Osteoblast (primary cell): Measurements from ENCODE around the gene ZNF583. TPM values are rescaled to one million over a fixed set of nuclear protein-coding genes. Genes with fewer than 3 reads are reported as not detected.

Source experiments
- DNase-seq: peaks from one replicate; pipeline ENCODE4 v3.0.0; 2011; ENCODE audit warnings: low spot score, mixed read lengths; ENCODE audit not compliant: insufficient read length; ENCODE audit errors: missing footprints
- H2AFZ ChIP-seq: 2 replicates; pipeline ENCODE4 v1.6.0; 2011; ENCODE audit warnings: mild to moderate bottlenecking, low read length
- H3K27ac ChIP-seq: 2 replicates; pipeline ENCODE4 v1.5.1; 2011; ENCODE audit warnings: mild to moderate bottlenecking, low read depth, low read length, moderate library complexity
- H3K27me3 ChIP-seq: 2 replicates; pipeline ENCODE4 v1.6.0; 2012; ENCODE audit warnings: mild to moderate bottlenecking, control low read depth, inconsistent platforms, low read length, moderate library complexity; ENCODE audit not compliant: insufficient read depth
- H3K36me3 ChIP-seq: 2 replicates; pipeline ENCODE4 v1.5.1; 2011; ENCODE audit warnings: mild to moderate bottlenecking, low read length, control low read depth, moderate library complexity; ENCODE audit not compliant: insufficient read depth
- H3K4me1 ChIP-seq: 2 replicates; pipeline ENCODE4 v1.5.1; 2011; ENCODE audit warnings: mild to moderate bottlenecking, low read length, control low read depth, moderate library complexity; ENCODE audit not compliant: insufficient read depth
- H3K4me2 ChIP-seq: 2 replicates; pipeline ENCODE4 v1.6.0; 2011; ENCODE audit warnings: mild to moderate bottlenecking, low read length; ENCODE audit not compliant: insufficient read depth
- H3K4me3 ChIP-seq: fragments of 200-600 bp; sonication (generic); 3 replicates; pipeline ENCODE4 v1.5.1; 2012; ENCODE audit warnings: mild to moderate bottlenecking, low read length, inconsistent platforms; ENCODE audit not compliant: insufficient read depth
- H3K79me2 ChIP-seq: 2 replicates; pipeline ENCODE4 v1.6.0; 2012; ENCODE audit warnings: mild to moderate bottlenecking, low read length, control low read depth, inconsistent platforms; ENCODE audit not compliant: insufficient read depth
- H3K9me3 ChIP-seq: 2 replicates; pipeline ENCODE4 v1.5.1; 2011; ENCODE audit warnings: low read depth, low read length, control low read depth
- H4K20me1 ChIP-seq: 2 replicates; pipeline ENCODE4 v1.6.0; 2012; ENCODE audit warnings: mild to moderate bottlenecking, low read length, control low read depth; ENCODE audit not compliant: insufficient read depth
- total RNA-seq: library from RNA; depleted of rRNA; stranded (reverse); fragments of >200 nt; gene quantifications from 2 replicates; pipeline ENCODE4 v1.2.3, GENCODE V29; 2012
- TF ChIP-seq, protein P1 (sequence below): IDR thresholded peaks from 2 replicates; pipeline ENCODE4 v1.5.1; 2011; ENCODE audit warnings: mild to moderate bottlenecking, low read depth, low read length, moderate library complexity; ENCODE audit errors: extremely low read depth

Gene ZNF583
- total RNA-seq, 1 donor: 7.6 TPM

GRCh38 chr19:56405062-56405461 lies 930 bp downstream of the ZNF583 start:
- Histone ChIP-seq H3K4me2 (peak overlapping the region; percentile 98), H2AFZ (peak overlapping the region; percentile 100), H3K4me3 (peak overlapping the region; percentile 91), H3K27me3 (no peaks in the 10 kb centered on the region), H4K20me1 (no peaks in the 10 kb centered on the region), H3K9me3 (peaks cover 7% of the 10 kb centered on the region), H3K27ac (no peak overlapping the region), H3K36me3 (peaks cover 30% of the 10 kb centered on the region), H3K79me2 (peaks cover 16% of the 10 kb centered on the region), H3K4me1 (peaks cover 10% of the 10 kb centered on the region)
- DNase-seq: no peak
- TF ChIP-seq, protein P1, sequence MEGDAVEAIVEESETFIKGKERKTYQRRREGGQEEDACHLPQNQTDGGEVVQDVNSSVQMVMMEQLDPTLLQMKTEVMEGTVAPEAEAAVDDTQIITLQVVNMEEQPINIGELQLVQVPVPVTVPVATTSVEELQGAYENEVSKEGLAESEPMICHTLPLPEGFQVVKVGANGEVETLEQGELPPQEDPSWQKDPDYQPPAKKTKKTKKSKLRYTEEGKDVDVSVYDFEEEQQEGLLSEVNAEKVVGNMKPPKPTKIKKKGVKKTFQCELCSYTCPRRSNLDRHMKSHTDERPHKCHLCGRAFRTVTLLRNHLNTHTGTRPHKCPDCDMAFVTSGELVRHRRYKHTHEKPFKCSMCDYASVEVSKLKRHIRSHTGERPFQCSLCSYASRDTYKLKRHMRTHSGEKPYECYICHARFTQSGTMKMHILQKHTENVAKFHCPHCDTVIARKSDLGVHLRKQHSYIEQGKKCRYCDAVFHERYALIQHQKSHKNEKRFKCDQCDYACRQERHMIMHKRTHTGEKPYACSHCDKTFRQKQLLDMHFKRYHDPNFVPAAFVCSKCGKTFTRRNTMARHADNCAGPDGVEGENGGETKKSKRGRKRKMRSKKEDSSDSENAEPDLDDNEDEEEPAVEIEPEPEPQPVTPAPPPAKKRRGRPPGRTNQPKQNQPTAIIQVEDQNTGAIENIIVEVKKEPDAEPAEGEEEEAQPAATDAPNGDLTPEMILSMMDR: no peak

- H3K79me2 ChIP-seq: no peaks in the 10 kb centered on the region
- no peaks in the 10 kb centered on the region for H3K4me1 ChIP-seq
- TF ChIP-seq, protein P1: no peak
- no peak overlapping the region for H3K4me3 ChIP-seq
- H2AFZ ChIP-seq: no peak overlapping the region
- H3K27me3 ChIP-seq: no peaks in the 10 kb centered on the region
- no peak overlapping the region for H3K27ac ChIP-seq
- peaks cover 11% of the 10 kb centered on the region for H3K36me3 ChIP-seq
- H3K4me2 ChIP-seq: no peak overlapping the region
- no peaks in the 10 kb centered on the region for H4K20me1 ChIP-seq
- H3K9me3 ChIP-seq: peaks cover 45% of the 10 kb centered on the region
- no peak for DNase-seq
Measured at GRCh38 chr19:56423276-56423984, 19.3 kb downstream of the ZNF583 start.

GRCh38 chr19:56423985-56424353 lies 19.8 kb downstream of the ZNF583 start:
- TF ChIP-seq, protein P1: no peak
- Histone ChIP-seq H2AFZ (no peak overlapping the region), H3K4me1 (no peaks in the 10 kb centered on the region), H3K27me3 (no peaks in the 10 kb centered on the region), H3K79me2 (no peaks in the 10 kb centered on the region), H3K36me3 (peaks cover 11% of the 10 kb centered on the region), H3K9me3 (peaks cover 44% of the 10 kb centered on the region), H4K20me1 (no peaks in the 10 kb centered on the region), H3K4me3 (no peak overlapping the region), H3K4me2 (no peak overlapping the region), H3K27ac (no peak overlapping the region)
- no peak for DNase-seq

DNA sequence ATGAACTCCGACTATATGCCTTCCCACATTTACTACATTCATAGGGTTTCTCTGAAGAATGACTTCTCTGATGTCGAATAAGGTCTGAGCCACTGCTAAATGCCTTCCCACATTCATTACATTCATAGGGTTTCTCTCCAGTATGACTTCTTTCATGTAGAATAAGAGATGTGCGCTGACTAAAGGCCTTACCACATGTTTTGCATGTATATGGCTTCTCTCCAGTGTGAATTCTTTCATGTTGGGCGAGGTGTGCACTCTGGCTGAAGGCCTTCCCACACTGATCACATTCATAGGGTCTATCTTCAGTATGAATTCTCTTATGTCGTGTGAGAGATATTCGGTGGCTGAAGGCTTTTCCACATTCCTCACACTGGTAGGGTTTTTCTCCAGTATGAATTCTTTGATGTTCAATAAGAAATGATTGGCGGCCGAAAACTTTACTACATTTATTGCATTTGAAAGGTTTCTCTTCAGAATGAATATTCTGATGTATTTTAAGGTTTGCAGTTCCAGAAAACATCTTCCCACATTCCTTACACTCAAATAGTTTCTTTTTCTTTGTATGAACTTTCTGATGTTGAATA lies 37.2 kb downstream of the ZNF583 start:
- DNase-seq: no peak
- H3K4me3 ChIP-seq: no peak overlapping the region

More for the DNA sequence above, 37.2 kb downstream of the ZNF583 start:
- Histone ChIP-seq H4K20me1 (no peaks in the 10 kb centered on the region), H3K27ac (no peak overlapping the region), H3K4me2 (no peak overlapping the region), H3K4me1 (no peaks in the 10 kb centered on the region), H3K36me3 (no peaks in the 10 kb centered on the region), H3K27me3 (no peaks in the 10 kb centered on the region), H3K9me3 (peaks cover 15% of the 10 kb centered on the region), H2AFZ (no peak overlapping the region), H3K79me2 (no peaks in the 10 kb centered on the region)
- TF ChIP-seq, protein P1: no peak
